Astrocyte (in vitro differentiated cells and primary cell): ENCODE measurements around the gene CDK4. TPM values are rescaled to one million over a fixed set of nuclear protein-coding genes. Genes with fewer than 3 reads are reported as not detected.

ENCODE experiments used
- DNase-seq: peaks from one replicate; pipeline ENCODE4 v3.0.0-alpha.2; 2010; ENCODE audit warnings: low read depth
- FAIRE-seq: peaks from 2 replicates; lab custom pipeline; 2011; peaks lifted over from hg19 to GRCh38; lab: Jason Lieb, UNC
- H2AFZ ChIP-seq: 2 replicates; pipeline ENCODE4 v1.6.0; 2012; ENCODE audit warnings: low read depth, low read length, inconsistent platforms
- H3K27ac ChIP-seq: 2 replicates; pipeline ENCODE4 v1.5.1; 2011; ENCODE audit warnings: low read depth, low read length, inconsistent platforms
- H3K27me3 ChIP-seq: 2 replicates; pipeline ENCODE4 v1.6.0; 2011; ENCODE audit warnings: low read length, inconsistent platforms; ENCODE audit not compliant: insufficient read depth
- H3K36me3 ChIP-seq: 2 replicates; pipeline ENCODE4 v1.5.1; 2011; ENCODE audit warnings: low read length, inconsistent platforms; ENCODE audit not compliant: insufficient read depth
- H3K4me1 ChIP-seq: 2 replicates; pipeline ENCODE4 v1.5.1; 2011; ENCODE audit warnings: low read length, inconsistent platforms; ENCODE audit not compliant: insufficient read depth
- H3K4me2 ChIP-seq: 2 replicates; pipeline ENCODE4 v1.6.0; 2012; ENCODE audit warnings: low read length, inconsistent platforms
- H3K4me3 ChIP-seq: 2 replicates; pipeline ENCODE4 v1.5.1; 2011; ENCODE audit warnings: low read depth, mild to moderate bottlenecking, low read length, inconsistent platforms; ENCODE audit not compliant: insufficient read depth
- H3K79me2 ChIP-seq: 2 replicates; pipeline ENCODE4 v1.6.0; 2012; ENCODE audit warnings: mild to moderate bottlenecking, low read length, inconsistent platforms; ENCODE audit not compliant: insufficient read depth
- H3K9ac ChIP-seq: 2 replicates; pipeline ENCODE4 v1.6.0; 2012; ENCODE audit warnings: mild to moderate bottlenecking, low read length, inconsistent platforms
- H3K9me3 ChIP-seq: 2 replicates; pipeline ENCODE4 v1.5.1; 2012; ENCODE audit warnings: low read depth, mild to moderate bottlenecking, low read length, inconsistent platforms; ENCODE audit not compliant: insufficient read depth
- H4K20me1 ChIP-seq: 2 replicates; pipeline ENCODE4 v1.6.0; 2012; ENCODE audit warnings: low read length, inconsistent platforms; ENCODE audit not compliant: insufficient read depth
- H3K27ac Mint-ChIP-seq: one replicate; pipeline ENCODE4 v1.8.0; 2021; ENCODE audit warnings: mild to moderate bottlenecking, mixed read lengths; ENCODE audit not compliant: unreplicated experiment
- H3K27me3 Mint-ChIP-seq: one replicate; pipeline ENCODE4 v1.8.0; 2021; ENCODE audit warnings: low read depth, mixed read lengths; ENCODE audit not compliant: unreplicated experiment
- H3K36me3 Mint-ChIP-seq: one replicate; pipeline ENCODE4 v1.8.0; 2021; ENCODE audit warnings: low read depth, mixed read lengths; ENCODE audit not compliant: unreplicated experiment
- H3K4me1 Mint-ChIP-seq: one replicate; pipeline ENCODE4 v1.8.0; 2021; ENCODE audit warnings: low read depth, mixed read lengths; ENCODE audit not compliant: unreplicated experiment
- H3K4me3 Mint-ChIP-seq: one replicate; pipeline ENCODE4 v1.8.0; 2021; ENCODE audit warnings: mild to moderate bottlenecking, moderate library complexity, mixed read lengths; ENCODE audit not compliant: unreplicated experiment
- H3K9me3 Mint-ChIP-seq: one replicate; pipeline ENCODE4 v1.8.0; 2021; ENCODE audit warnings: mild to moderate bottlenecking, mixed read lengths; ENCODE audit not compliant: unreplicated experiment
- EZH2 ChIP-seq: IDR thresholded peaks from 2 replicates; pipeline ENCODE4 v1.6.1; 2012; ENCODE audit warnings: mild to moderate bottlenecking, low read length, inconsistent platforms; ENCODE audit not compliant: insufficient read depth
- total RNA-seq: library from RNA; stranded (reverse); gene quantifications from 2 replicates; pipeline ENCODE4 v1.2.1, GENCODE V29; 2021
- TF ChIP-seq, protein P1 (sequence below): IDR thresholded peaks from 2 replicates; pipeline ENCODE4 v1.5.1; 2011; ENCODE audit warnings: low read depth, mild to moderate bottlenecking, inconsistent platforms, low read length, moderate library complexity; ENCODE audit not compliant: insufficient read depth

Gene CDK4
- total RNA-seq, 1 donor from 2014 or later = 133 TPM

GRCh38 chr12:57720606-57721595 is 31.2 kb downstream of the CDK4 start:
- no peaks in the 10 kb centered on the region for H3K9me3 Mint-ChIP-seq
- H3K4me3 ChIP-seq = no peak overlapping the region
- no peaks in the 10 kb centered on the region for H3K4me1 Mint-ChIP-seq
- H3K36me3 ChIP-seq = peaks cover 31% of the 10 kb centered on the region
- H3K4me2 ChIP-seq = no peak overlapping the region
- FAIRE-seq (no peak), DNase-seq (no peak)
- no peak for TF ChIP-seq EZH2
- TF ChIP-seq, protein P1, sequence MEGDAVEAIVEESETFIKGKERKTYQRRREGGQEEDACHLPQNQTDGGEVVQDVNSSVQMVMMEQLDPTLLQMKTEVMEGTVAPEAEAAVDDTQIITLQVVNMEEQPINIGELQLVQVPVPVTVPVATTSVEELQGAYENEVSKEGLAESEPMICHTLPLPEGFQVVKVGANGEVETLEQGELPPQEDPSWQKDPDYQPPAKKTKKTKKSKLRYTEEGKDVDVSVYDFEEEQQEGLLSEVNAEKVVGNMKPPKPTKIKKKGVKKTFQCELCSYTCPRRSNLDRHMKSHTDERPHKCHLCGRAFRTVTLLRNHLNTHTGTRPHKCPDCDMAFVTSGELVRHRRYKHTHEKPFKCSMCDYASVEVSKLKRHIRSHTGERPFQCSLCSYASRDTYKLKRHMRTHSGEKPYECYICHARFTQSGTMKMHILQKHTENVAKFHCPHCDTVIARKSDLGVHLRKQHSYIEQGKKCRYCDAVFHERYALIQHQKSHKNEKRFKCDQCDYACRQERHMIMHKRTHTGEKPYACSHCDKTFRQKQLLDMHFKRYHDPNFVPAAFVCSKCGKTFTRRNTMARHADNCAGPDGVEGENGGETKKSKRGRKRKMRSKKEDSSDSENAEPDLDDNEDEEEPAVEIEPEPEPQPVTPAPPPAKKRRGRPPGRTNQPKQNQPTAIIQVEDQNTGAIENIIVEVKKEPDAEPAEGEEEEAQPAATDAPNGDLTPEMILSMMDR = no peak
- H3K27ac Mint-ChIP-seq = no peak overlapping the region
- no peak overlapping the region for H3K9ac ChIP-seq
- no peaks in the 10 kb centered on the region for H3K4me1 ChIP-seq
- no peaks in the 10 kb centered on the region for H3K9me3 ChIP-seq
- no peaks in the 10 kb centered on the region for H3K79me2 ChIP-seq
- H3K27me3 ChIP-seq = peaks cover 3% of the 10 kb centered on the region
- H2AFZ ChIP-seq = no peak overlapping the region
- peaks cover 28% of the 10 kb centered on the region for H3K27me3 Mint-ChIP-seq
- no peak overlapping the region for H3K27ac ChIP-seq
- H3K36me3 Mint-ChIP-seq = peaks cover 31% of the 10 kb centered on the region
- H4K20me1 ChIP-seq = no peaks in the 10 kb centered on the region
- no peak overlapping the region for H3K4me3 Mint-ChIP-seq

DNA sequence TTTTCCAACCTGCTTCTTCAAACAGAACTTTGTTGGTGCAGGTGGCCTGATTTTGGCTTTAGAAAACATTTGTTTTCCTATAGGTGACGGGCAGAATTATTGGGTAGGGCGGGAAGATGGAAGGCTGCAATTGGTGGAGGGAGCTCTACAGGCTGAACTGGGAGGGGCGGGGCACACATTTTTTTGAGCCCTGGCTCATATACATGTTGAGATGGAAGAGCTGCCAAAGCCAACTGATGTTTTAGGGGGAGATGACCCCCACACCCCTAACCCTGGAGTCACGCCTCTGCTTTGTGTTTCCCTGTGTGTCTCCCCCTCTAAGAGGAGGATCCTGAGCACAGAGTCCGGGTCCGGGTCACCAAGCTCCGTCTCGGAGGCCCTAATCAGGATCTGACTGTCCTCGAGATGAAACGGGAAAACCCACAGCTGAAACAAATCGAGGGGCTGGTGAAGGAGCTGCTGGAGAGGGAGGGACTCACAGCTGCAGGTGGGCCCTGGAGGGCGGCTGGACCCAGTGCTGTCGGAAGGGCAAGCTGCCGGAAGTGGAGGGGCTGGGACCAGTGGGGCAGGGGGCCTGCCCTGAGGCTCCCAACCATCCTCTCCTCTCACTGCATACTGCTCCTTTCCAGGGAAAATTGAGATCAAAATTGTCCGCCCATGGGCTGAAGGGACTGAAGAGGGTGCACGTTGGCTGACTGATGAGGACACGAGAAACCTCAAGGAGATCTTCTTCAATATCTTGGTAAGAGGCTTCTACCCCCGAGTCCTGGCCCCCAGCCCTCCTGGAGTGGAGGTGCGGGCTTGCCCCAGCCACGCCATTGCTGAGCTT is 32.1 kb downstream of the CDK4 start:
- Mint-ChIP-seq H3K36me3 (peaks cover 35% of the 10 kb centered on the region), H3K27ac (no peak overlapping the region), H3K4me3 (no peak overlapping the region), H3K27me3 (peaks cover 24% of the 10 kb centered on the region), H3K9me3 (no peaks in the 10 kb centered on the region), H3K4me1 (no peaks in the 10 kb centered on the region)
- TF ChIP-seq EZH2 = no peak
- TF ChIP-seq, protein P1 = no peak
- Histone ChIP-seq H3K27ac (no peak overlapping the region), H3K36me3 (peaks cover 35% of the 10 kb centered on the region), H3K27me3 (peaks cover 3% of the 10 kb centered on the region), H2AFZ (no peak overlapping the region), H4K20me1 (no peaks in the 10 kb centered on the region), H3K9ac (no peak overlapping the region), H3K4me3 (no peak overlapping the region), H3K4me1 (no peaks in the 10 kb centered on the region), H3K79me2 (no peaks in the 10 kb centered on the region), H3K4me2 (no peak overlapping the region), H3K9me3 (no peaks in the 10 kb centered on the region)
- FAIRE-seq (no peak), DNase-seq (no peak)
